ENCODE results near the gene GOLM1. TPM values are rescaled to one million over a fixed set of nuclear protein-coding genes. Genes with fewer than 3 reads are reported as not detected.

The GOLM1 gene
- total RNA-seq, 1 experiment from 2014 or later, result 71.6 TPM

- H3T11ph ChIP-seq (ENCODE audit: low read length), result no peak overlapping the region
- H3K18ac ChIP-seq (ENCODE audit: insufficient read length, low read depth, low read length), result no peak overlapping the region
- Mint-ChIP-seq H3K27me3 (ENCODE audit: low read depth) (peaks cover 7% of the 10 kb centered on the region), H3K4me3 (no peak overlapping the region), H3K9me3 (no peaks in the 10 kb centered on the region; a peak in 1 of 5 replicates), H3K4me1 (peaks cover 4 to 8% of the 10 kb centered on the region in 2 experiments), H3K36me3 (ENCODE audit: insufficient read depth in 1 of 3, low read depth in 3 of 3) (no peaks in the 10 kb centered on the region; a peak in 1 of 7 replicates), H3K27ac (no peak overlapping the region; a peak in 1 of 7 replicates)
- no peak overlapping the region for H2AFZ ChIP-seq (ENCODE audit: low read length)
- H3K4me1 ChIP-seq (ENCODE audit: insufficient read depth, low read length), result no peaks in the 10 kb centered on the region
- H3K79me2 ChIP-seq (ENCODE audit: insufficient read depth, low read length), result no peaks in the 10 kb centered on the region
- no peak overlapping the region for H3K27ac ChIP-seq (ENCODE audit: insufficient read length, low read depth, low read length)
- H3K4me2 ChIP-seq (ENCODE audit: insufficient read depth, insufficient read length, low read length), result no peak overlapping the region
- DNase-seq, result no peak
- H3K9ac ChIP-seq (ENCODE audit: extremely low read depth, insufficient read length, low read length), result no peak overlapping the region
- H2BK5ac ChIP-seq (ENCODE audit: insufficient read length, low read length), result no peak overlapping the region
- H3K23ac ChIP-seq (ENCODE audit: insufficient read length, low read depth, low read length), result no peak overlapping the region
- no peak overlapping the region for H3K4ac ChIP-seq (ENCODE audit: low read depth, low read length)
- no peak overlapping the region for H2BK120ac ChIP-seq (ENCODE audit: low read depth, low read length, poor library complexity, severe bottlenecking)
- no peaks in the 10 kb centered on the region for H3K79me1 ChIP-seq (ENCODE audit: insufficient read depth, low read depth, low read length, poor library complexity, severe bottlenecking)
- no peaks in the 10 kb centered on the region for H4K20me1 ChIP-seq (ENCODE audit: control insufficient read depth, insufficient read depth, insufficient read length)
- H3K27me3 ChIP-seq (ENCODE audit: insufficient read depth, low read length), result no peaks in the 10 kb centered on the region
- TF ChIP-seq, protein P1, sequence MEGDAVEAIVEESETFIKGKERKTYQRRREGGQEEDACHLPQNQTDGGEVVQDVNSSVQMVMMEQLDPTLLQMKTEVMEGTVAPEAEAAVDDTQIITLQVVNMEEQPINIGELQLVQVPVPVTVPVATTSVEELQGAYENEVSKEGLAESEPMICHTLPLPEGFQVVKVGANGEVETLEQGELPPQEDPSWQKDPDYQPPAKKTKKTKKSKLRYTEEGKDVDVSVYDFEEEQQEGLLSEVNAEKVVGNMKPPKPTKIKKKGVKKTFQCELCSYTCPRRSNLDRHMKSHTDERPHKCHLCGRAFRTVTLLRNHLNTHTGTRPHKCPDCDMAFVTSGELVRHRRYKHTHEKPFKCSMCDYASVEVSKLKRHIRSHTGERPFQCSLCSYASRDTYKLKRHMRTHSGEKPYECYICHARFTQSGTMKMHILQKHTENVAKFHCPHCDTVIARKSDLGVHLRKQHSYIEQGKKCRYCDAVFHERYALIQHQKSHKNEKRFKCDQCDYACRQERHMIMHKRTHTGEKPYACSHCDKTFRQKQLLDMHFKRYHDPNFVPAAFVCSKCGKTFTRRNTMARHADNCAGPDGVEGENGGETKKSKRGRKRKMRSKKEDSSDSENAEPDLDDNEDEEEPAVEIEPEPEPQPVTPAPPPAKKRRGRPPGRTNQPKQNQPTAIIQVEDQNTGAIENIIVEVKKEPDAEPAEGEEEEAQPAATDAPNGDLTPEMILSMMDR (conservative IDR thresholded peaks at IDR 0.05), result no peak
- no peaks in the 10 kb centered on the region for H3K23me2 ChIP-seq (ENCODE audit: insufficient read length, low read depth, low read length, poor library complexity, severe bottlenecking)
- no peak overlapping the region for H3K56ac ChIP-seq (ENCODE audit: insufficient read length, low read depth, low read length)
- no peak overlapping the region for H2BK15ac ChIP-seq (ENCODE audit: low read depth, low read length)
- no peak overlapping the region for H2BK12ac ChIP-seq (ENCODE audit: insufficient read length, low read depth, low read length)
- H3K9me3 ChIP-seq (ENCODE audit: control insufficient read depth, low read depth, low read length), result no peaks in the 10 kb centered on the region
- H4K91ac ChIP-seq (ENCODE audit: insufficient read length, low read depth, low read length), result no peak overlapping the region
- H3K14ac ChIP-seq (ENCODE audit: insufficient read depth, low read length), result no peak overlapping the region
- WGBS (ENCODE audit: extremely low coverage, insufficient read length, low lambda C conversion rate), result no CpG with 5 or more reads among the region's 5 CpGs
- no peak overlapping the region for H4K5ac ChIP-seq (ENCODE audit: insufficient read length, low read depth, low read length)
- H2AK5ac ChIP-seq (ENCODE audit: insufficient read length, low read length), result no peak overlapping the region
- H4K8ac ChIP-seq (replicated peaks; ENCODE audit: insufficient read length, low read depth, low read length), result no peak overlapping the region
- no peak overlapping the region for H2BK20ac ChIP-seq (ENCODE audit: low read depth, low read length, poor library complexity, severe bottlenecking)
Observed at GRCh38 chr9:86112057-86112456, 12.7 kb upstream of the GOLM1 start.

Measured in H9 (cell line).